Neutrophil (primary cell): ENCODE results near the gene MTF1.
"Not testable (repeated sequence)": the region's sequence is repeated elsewhere in the genome, so short reads cannot be mapped to it uniquely, and the experiment has no call there.

ENCODE experiments used
- H3K27ac ChIP-seq: fragments of 200-600 bp; sonication (generic); 2 replicates; pipeline ENCODE4 v1.5.1; 2016; ENCODE audit warnings: mild to moderate bottlenecking, moderate library complexity
- H3K27me3 ChIP-seq: fragments of 200-600 bp; sonication (generic); 2 replicates; pipeline ENCODE4 v1.6.0; 2016; ENCODE audit warnings: mild to moderate bottlenecking
- H3K36me3 ChIP-seq: fragments of 200-600 bp; sonication (generic); 2 replicates; pipeline ENCODE4 v1.5.1; 2017
- H3K4me1 ChIP-seq, 2 experiments: fragments of 200-600 bp in 1 of 2; sonication (generic) in 1 of 2; 1 replicate in 1 of 2; 2 replicates in 1 of 2; pipeline versions ENCODE4 v1.5.1 to v1.6.1; 2013 to 2016; ENCODE audit warnings: low read depth in 1 of 2, low read length in 1 of 2, mild to moderate bottlenecking in 1 of 2, moderate library complexity in 1 of 2; ENCODE audit not compliant: control insufficient read depth in 1 of 2, insufficient read depth in 1 of 2
- H3K4me3 ChIP-seq, 2 experiments: fragments of 200-600 bp in 1 of 2; sonication (generic) in 1 of 2; 1 replicate in 1 of 2; 2 replicates in 1 of 2; pipeline ENCODE4 v1.5.1; 2013 to 2016; ENCODE audit warnings: low read depth in 1 of 2, low read length in 1 of 2, mild to moderate bottlenecking in 1 of 2, moderate library complexity in 1 of 2
- H3K9me3 ChIP-seq: fragments of 200-600 bp; sonication (generic); 2 replicates; pipeline ENCODE4 v1.5.1; 2016
- TF ChIP-seq, protein P1 (sequence below): fragments of 200-600 bp; sonication (generic); IDR thresholded peaks from 2 replicates; pipeline ENCODE4 v1.5.1; 2016; ENCODE audit warnings: antibody characterized with exemption

Gene MTF1

GRCh38 chr1:37859507-37860345 is at the start of gene MTF1:
TSS of gene MTF1 (minus strand) at chr1:37859592. CDS start at chr1:37857658, 1,934 bp downstream.
- peaks cover 62% of the 10 kb centered on the region for H3K36me3 ChIP-seq
- TF ChIP-seq, protein P1, sequence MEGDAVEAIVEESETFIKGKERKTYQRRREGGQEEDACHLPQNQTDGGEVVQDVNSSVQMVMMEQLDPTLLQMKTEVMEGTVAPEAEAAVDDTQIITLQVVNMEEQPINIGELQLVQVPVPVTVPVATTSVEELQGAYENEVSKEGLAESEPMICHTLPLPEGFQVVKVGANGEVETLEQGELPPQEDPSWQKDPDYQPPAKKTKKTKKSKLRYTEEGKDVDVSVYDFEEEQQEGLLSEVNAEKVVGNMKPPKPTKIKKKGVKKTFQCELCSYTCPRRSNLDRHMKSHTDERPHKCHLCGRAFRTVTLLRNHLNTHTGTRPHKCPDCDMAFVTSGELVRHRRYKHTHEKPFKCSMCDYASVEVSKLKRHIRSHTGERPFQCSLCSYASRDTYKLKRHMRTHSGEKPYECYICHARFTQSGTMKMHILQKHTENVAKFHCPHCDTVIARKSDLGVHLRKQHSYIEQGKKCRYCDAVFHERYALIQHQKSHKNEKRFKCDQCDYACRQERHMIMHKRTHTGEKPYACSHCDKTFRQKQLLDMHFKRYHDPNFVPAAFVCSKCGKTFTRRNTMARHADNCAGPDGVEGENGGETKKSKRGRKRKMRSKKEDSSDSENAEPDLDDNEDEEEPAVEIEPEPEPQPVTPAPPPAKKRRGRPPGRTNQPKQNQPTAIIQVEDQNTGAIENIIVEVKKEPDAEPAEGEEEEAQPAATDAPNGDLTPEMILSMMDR: peak; percentile 87

GRCh38 chr1:37908531-37908930 is 49.1 kb upstream of the MTF1 start:
- H3K4me1 ChIP-seq, H3K9me3 ChIP-seq, H3K4me3 ChIP-seq, H3K27me3 ChIP-seq, H3K36me3 ChIP-seq, H3K27ac ChIP-seq: not testable (repeated sequence)

More at GRCh38 chr1:37859507-37860345, at the start of gene MTF1:
- Histone ChIP-seq H3K27ac (peak within 1 kb of the TSS; percentile 92), H3K4me1 (peaks cover 56 to 59% of the 10 kb centered on the region in 2 experiments), H3K9me3 (no peaks in the 10 kb centered on the region), H3K4me3 (peak within 1 kb of the TSS; percentile 97 to 99), H3K27me3 (no peaks in the 10 kb centered on the region)

DNA sequence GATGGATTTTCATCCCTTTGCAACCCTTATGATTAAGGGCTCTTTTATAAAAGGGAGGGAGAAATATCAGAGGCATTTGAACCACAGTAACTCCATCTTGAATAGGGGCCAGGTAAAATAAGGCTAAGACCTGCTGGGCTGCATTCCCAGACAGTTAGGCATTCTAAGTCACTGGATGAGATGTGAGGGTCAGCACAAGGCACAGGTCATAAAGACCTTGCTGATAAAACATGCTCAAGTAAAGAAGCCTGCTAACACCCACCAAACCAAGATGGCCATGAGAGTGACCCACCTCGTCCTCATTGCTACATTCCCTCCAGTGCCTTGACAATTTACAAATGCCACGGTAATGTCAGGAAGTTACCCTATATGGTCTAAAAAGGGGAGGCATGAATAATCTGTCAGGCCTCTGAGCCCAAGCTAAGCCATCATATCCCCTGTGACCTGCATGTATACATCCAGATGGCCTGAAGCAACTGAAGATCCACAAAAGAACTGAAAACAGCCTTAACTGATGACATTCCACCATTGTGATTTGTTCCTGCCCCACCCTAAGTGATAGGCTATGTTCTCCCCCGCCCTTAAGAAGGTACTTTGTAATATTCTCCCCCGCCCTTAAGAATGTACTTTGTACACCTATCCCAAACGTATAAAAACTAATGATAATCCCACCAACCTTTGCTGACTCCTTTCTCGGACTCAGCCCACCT is 48.2 kb upstream of the MTF1 start:
- not testable (repeated sequence) for H3K4me1 ChIP-seq, H3K27me3 ChIP-seq, H3K36me3 ChIP-seq, H3K9me3 ChIP-seq, H3K27ac ChIP-seq, H3K4me3 ChIP-seq

GRCh38 chr1:37906591-37906990 is 47.2 kb upstream of the MTF1 start:
- not testable (repeated sequence) for H3K9me3 ChIP-seq, H3K36me3 ChIP-seq, H3K27ac ChIP-seq, H3K4me1 ChIP-seq, H3K27me3 ChIP-seq, H3K4me3 ChIP-seq

DNA sequence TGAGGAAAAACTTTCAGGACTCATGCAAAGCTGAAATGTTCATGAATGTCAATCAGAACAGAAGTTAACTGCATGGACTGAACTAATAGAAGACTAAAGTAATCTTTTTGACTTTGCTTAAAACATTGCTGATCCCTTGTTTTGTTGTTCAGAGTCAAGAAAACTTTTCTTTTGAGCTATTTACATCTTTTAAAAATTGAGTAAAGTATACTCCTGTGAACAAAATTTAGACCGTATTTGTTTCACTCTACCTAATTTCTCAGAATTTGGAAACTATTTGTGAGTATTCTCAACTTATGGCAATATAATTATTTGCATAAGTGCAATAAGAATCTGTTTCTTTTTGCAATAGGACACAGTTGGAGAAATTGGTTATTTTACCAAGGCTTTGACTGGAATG is 46.3 kb upstream of the MTF1 start:
- Histone ChIP-seq H3K27ac (no peak overlapping the region), H3K4me3 (no peak overlapping the region), H3K4me1 (peaks cover 11 to 15% of the 10 kb centered on the region in 2 experiments), H3K36me3 (no peaks in the 10 kb centered on the region), H3K27me3 (no peaks in the 10 kb centered on the region), H3K9me3 (no peaks in the 10 kb centered on the region)
- TF ChIP-seq, protein P1: no peak

DNA sequence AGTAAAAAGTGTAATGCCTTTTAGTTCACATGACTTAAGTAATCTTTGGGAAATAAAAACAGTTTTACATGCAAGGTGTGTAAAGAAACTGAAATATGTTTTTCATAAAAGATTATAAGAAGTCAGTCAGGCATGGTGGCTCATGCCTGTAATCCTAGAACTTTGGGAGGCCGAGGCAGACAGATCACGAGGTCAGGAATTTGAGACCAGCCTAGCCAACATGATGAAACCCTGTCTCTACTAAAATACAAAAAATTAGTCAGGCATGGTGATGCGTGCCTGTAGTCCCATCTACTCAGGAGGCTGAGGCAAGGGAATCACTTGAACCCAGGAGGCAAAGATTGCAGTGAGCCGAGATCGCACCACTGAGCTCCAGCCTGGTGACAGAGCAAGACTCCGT is 44.5 kb upstream of the MTF1 start:
- H3K27ac ChIP-seq, H3K9me3 ChIP-seq, H3K4me3 ChIP-seq, H3K36me3 ChIP-seq, H3K27me3 ChIP-seq: not testable (repeated sequence)
- H3K4me1 ChIP-seq: peaks cover 11 to 15% of the 10 kb centered on the region in 2 experiments

- Histone ChIP-seq H3K27me3 (no peaks in the 10 kb centered on the region), H3K36me3 (no peaks in the 10 kb centered on the region), H3K4me3 (no peak overlapping the region), H3K9me3 (no peaks in the 10 kb centered on the region), H3K4me1 (peaks cover 11 to 15% of the 10 kb centered on the region in 2 experiments), H3K27ac (no peak overlapping the region)
- TF ChIP-seq, protein P1: no peak
Measured at GRCh38 chr1:37902983-37903382, 43.6 kb upstream of the MTF1 start.
